ENCODE results near the gene ITGA1.

Gene ITGA1

GRCh38 chr5:52938226-52938625 is 150.5 kb downstream of the ITGA1 start (continued):
- TF ChIP-seq, protein P1, sequence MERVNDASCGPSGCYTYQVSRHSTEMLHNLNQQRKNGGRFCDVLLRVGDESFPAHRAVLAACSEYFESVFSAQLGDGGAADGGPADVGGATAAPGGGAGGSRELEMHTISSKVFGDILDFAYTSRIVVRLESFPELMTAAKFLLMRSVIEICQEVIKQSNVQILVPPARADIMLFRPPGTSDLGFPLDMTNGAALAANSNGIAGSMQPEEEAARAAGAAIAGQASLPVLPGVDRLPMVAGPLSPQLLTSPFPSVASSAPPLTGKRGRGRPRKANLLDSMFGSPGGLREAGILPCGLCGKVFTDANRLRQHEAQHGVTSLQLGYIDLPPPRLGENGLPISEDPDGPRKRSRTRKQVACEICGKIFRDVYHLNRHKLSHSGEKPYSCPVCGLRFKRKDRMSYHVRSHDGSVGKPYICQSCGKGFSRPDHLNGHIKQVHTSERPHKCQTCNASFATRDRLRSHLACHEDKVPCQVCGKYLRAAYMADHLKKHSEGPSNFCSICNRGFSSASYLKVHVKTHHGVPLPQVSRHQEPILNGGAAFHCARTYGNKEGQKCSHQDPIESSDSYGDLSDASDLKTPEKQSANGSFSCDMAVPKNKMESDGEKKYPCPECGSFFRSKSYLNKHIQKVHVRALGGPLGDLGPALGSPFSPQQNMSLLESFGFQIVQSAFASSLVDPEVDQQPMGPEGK (CRISPR knock-in tag; IDR thresholded peaks at IDR 0.05; ENCODE audit: borderline replicate concordance): no peak

DNA sequence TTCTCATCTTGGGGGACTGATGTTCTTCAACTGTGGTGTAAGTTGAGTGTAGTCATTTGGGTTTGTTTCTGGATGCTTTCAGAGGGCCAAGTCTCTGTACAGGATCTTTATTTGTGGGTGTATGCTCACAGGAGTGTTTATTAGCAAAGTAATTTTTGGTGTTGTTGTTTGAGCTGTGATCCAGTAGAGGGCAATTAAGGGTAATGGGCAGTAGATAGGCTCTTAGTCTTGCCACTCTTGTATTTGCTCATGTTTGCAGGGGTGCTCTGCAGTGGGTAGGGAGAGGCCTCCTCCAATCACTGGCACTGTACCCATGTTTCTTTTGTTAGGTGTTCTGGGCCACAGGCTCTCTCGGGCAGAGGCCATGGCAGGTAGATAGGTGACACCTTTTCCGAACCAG is 155.6 kb downstream of the ITGA1 start:
- ATAC-seq: no peak
- TF ChIP-seq CSRNP3 (CRISPR knock-in tag; IDR thresholded peaks at IDR 0.05): no peak

DNA sequence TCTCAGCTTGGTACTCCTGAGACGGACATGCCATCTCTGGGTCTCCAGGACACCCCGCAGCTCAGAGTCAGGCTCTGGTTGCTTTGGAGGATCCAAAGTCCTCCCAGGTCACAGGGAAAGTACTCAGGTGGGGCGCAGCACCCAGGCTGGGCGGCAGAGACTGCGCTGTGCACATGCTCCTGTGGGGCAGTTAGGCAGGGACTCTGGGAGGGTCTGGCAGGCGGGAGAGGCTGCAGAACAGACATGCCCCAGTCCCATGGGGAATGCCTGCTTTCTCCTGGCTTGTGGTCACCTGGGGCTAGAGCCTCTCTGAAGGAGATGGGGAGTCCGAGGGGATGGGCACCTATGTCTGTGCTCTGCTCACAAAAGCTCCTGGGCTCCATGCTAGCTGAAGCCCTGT is 156.1 kb downstream of the ITGA1 start:
- ATAC-seq: no peak

DNA sequence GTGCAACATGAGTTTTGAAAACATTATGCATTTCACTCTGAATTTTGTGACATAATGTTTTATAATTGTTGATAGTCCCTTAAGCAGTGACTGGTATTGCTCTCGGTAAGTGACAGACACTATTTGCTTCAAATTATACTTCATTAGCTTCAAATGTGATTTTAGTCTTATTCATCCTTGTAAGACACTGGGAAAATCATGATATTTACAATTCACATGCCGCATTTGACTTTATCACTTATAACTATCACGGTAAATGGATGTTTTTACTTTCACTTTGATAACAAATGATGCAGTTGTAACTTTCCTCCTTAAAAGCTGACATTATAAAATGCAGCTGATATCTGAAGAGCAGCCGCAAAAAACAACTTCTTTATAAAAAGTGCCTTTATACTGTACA is 157.3 kb downstream of the ITGA1 start:
- ATAC-seq: no peak

More for the DNA sequence above, 156.1 kb downstream of the ITGA1 start:
- no peak for TF ChIP-seq ISL1 (CRISPR knock-in tag; IDR thresholded peaks at IDR 0.05)
- TF ChIP-seq OSR1 (CRISPR knock-in tag; IDR thresholded peaks at IDR 0.05): no peak
- TF ChIP-seq RARB (CRISPR knock-in tag; IDR thresholded peaks at IDR 0.05): no peak
- TF ChIP-seq, protein P2, sequence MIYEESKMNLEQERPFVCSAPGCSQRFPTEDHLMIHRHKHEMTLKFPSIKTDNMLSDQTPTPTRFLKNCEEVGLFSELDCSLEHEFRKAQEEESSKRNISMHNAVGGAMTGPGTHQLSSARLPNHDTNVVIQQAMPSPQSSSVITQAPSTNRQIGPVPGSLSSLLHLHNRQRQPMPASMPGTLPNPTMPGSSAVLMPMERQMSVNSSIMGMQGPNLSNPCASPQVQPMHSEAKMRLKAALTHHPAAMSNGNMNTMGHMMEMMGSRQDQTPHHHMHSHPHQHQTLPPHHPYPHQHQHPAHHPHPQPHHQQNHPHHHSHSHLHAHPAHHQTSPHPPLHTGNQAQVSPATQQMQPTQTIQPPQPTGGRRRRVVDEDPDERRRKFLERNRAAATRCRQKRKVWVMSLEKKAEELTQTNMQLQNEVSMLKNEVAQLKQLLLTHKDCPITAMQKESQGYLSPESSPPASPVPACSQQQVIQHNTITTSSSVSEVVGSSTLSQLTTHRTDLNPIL (CRISPR knock-in tag; IDR thresholded peaks at IDR 0.05; ENCODE audit: low read depth): no peak
- TF ChIP-seq ESRRG (CRISPR knock-in tag; IDR thresholded peaks at IDR 0.05): no peak
- no peak for TF ChIP-seq ZC3H10 (CRISPR knock-in tag; IDR thresholded peaks at IDR 0.05)
- no peak for TF ChIP-seq ZFP30 (CRISPR knock-in tag; IDR thresholded peaks at IDR 0.05)
- TF ChIP-seq GLIS3 (CRISPR knock-in tag; IDR thresholded peaks at IDR 0.05): no peak
- TF ChIP-seq ZFP3 (CRISPR knock-in tag; IDR thresholded peaks at IDR 0.05): no peak
- TF ChIP-seq BACH2 (CRISPR knock-in tag; IDR thresholded peaks at IDR 0.05; ENCODE audit: borderline replicate concordance): no peak
- no peak for TF ChIP-seq CSRNP3 (CRISPR knock-in tag; IDR thresholded peaks at IDR 0.05)
- no peak for TF ChIP-seq CSDC2 (CRISPR knock-in tag; IDR thresholded peaks at IDR 0.05)
- TF ChIP-seq, protein P1 (CRISPR knock-in tag; IDR thresholded peaks at IDR 0.05; ENCODE audit: borderline replicate concordance): no peak

GRCh38 chr5:52947208-52947607 is 159.5 kb downstream of the ITGA1 start:
- no peak for ATAC-seq
- no peak for TF ChIP-seq TOX (CRISPR knock-in tag; IDR thresholded peaks at IDR 0.05; ENCODE audit: borderline replicate concordance)
- TF ChIP-seq, protein P1 (CRISPR knock-in tag; IDR thresholded peaks at IDR 0.05; ENCODE audit: borderline replicate concordance): no peak

More for the DNA sequence above, 157.3 kb downstream of the ITGA1 start:
- TF ChIP-seq, protein P1 (CRISPR knock-in tag; IDR thresholded peaks at IDR 0.05; ENCODE audit: borderline replicate concordance): no peak
- TF ChIP-seq ISL1 (CRISPR knock-in tag; IDR thresholded peaks at IDR 0.05) (peak; percentile 51), TOX (CRISPR knock-in tag; IDR thresholded peaks at IDR 0.05; ENCODE audit: borderline replicate concordance) (no peak)

Measured in SK-N-SH treated with all-trans-retinoic acid at 6 μM for 48 hours (cell line).